ENCODE results near the gene LPP. TPM values are rescaled to one million over a fixed set of nuclear protein-coding genes. Genes with fewer than 3 reads are reported as not detected.

Gene LPP
- total RNA-seq, 1 experiment from 2014 or later = 54.0 TPM

- Histone ChIP-seq H3K4me1 (ENCODE audit: control insufficient read depth in 1 of 2, insufficient read depth in 2 of 2, low read length in 2 of 2) (no peaks in the 10 kb centered on the region), H3K9me3 (ENCODE audit: control insufficient read depth in 1 of 2, insufficient read depth in 1 of 2, low read depth in 1 of 2, low read length in 2 of 2) (no peaks in the 10 kb centered on the region), H3K4me2 (ENCODE audit: low read length) (no peak overlapping the region), H3K4me3 (replicated peaks in 1 of 2; ENCODE audit: low read depth in 1 of 2, low read length in 2 of 2) (no peak overlapping the region), H3K36me3 (ENCODE audit: control insufficient read depth in 1 of 2, insufficient read depth in 2 of 2, low read length in 2 of 2) (no peaks in the 10 kb centered on the region), H3K79me2 (ENCODE audit: insufficient read depth, low read length) (no peaks in the 10 kb centered on the region), H3K27ac (ENCODE audit: low read depth, low read length) (no peak overlapping the region), H3K9me2 (ENCODE audit: insufficient read depth) (no peaks in the 10 kb centered on the region), H3K27me3 (ENCODE audit: insufficient read depth, low read length) (no peaks in the 10 kb centered on the region), H3K9ac (ENCODE audit: low read length) (no peak overlapping the region), H2AFZ (ENCODE audit: low read depth, low read length, poor library complexity, severe bottlenecking) (no peak overlapping the region), H4K20me1 (ENCODE audit: insufficient read depth) (no peaks in the 10 kb centered on the region)
- intact Hi-C loops (cut with micrococcal nuclease) = no loop called here
- CTCF ChIA-PET = no interaction called here
- POLR2A ChIA-PET = no interaction called here
- BruUV-seq (replicated peaks) = no TSS peak
- RAD21 ChIA-PET (ENCODE audit: low non-redundant PET in 1 of 2, low total read pairs in 2 of 2, uncharacterized antibody in 2 of 2, unreplicated experiment in 2 of 2) = no interaction called here
- ATAC-seq = no peak
- TF ChIP-seq RAD21 (IDR thresholded peaks at IDR 0.05; ENCODE audit: low read depth) = no peak
- no peak for TF ChIP-seq CEBPB (IDR thresholded peaks at IDR 0.05; ENCODE audit: low read depth)
- TF ChIP-seq TCF7L2 (IDR thresholded peaks at IDR 0.05; ENCODE audit: borderline replicate concordance, extremely low read depth, insufficient read depth, insufficient read length) = no peak
- no peak for TF ChIP-seq EZH2phosphoT487 (IDR thresholded peaks at IDR 0.05; ENCODE audit: borderline replicate concordance)
- TF ChIP-seq EGR1 (IDR thresholded peaks at IDR 0.05; ENCODE audit: low read depth) = no peak
- no peak for TF ChIP-seq ZNF274 (IDR thresholded peaks at IDR 0.05; ENCODE audit: low read depth, low read length)
- TF ChIP-seq FOSL1 (IDR thresholded peaks at IDR 0.05; ENCODE audit: low read depth) = no peak
- TF ChIP-seq ELF1 (IDR thresholded peaks at IDR 0.05; ENCODE audit: borderline replicate concordance, low read depth) = no peak
- no peak for TF ChIP-seq ZBTB33 (IDR thresholded peaks at IDR 0.05; ENCODE audit: extremely low read depth, insufficient replicate concordance, low read length)
- no peak for TF ChIP-seq POLR2AphosphoS5 (IDR thresholded peaks at IDR 0.05; ENCODE audit: low read depth, low read length)
- TF ChIP-seq SP1 (IDR thresholded peaks at IDR 0.05; ENCODE audit: low read depth) = no peak
- TF ChIP-seq EZH2 (IDR thresholded peaks at IDR 0.05) = no peak
- no peak for TF ChIP-seq YY1 (IDR thresholded peaks at IDR 0.05; ENCODE audit: extremely low read depth, insufficient replicate concordance, low read depth, low read length)
- no peak for TF ChIP-seq ATF3 (IDR thresholded peaks at IDR 0.05)
- no peak for TF ChIP-seq CBX3 (IDR thresholded peaks at IDR 0.05; ENCODE audit: low read depth)
- no peak for TF ChIP-seq CTCF (IDR thresholded peaks at IDR 0.05 in 2 of 3, conservative IDR thresholded peaks at IDR 0.05 in 1 of 3; ENCODE audit: borderline replicate concordance in 1 of 3, insufficient read depth in 1 of 3, low read depth in 2 of 3, low read length in 2 of 3)
- TF ChIP-seq MAX (IDR thresholded peaks at IDR 0.05) = no peak
- TF ChIP-seq JUND (IDR thresholded peaks at IDR 0.05) = no peak
- no peak for TF ChIP-seq ZFX (IDR thresholded peaks at IDR 0.05)
- DNase-seq (ENCODE audit: low read depth, low spot score) = no peak
Measured at GRCh38 chr3:188782613-188783124, 628.7 kb downstream of the LPP start.
